ENCODE data around the gene CDK6.

DNA sequence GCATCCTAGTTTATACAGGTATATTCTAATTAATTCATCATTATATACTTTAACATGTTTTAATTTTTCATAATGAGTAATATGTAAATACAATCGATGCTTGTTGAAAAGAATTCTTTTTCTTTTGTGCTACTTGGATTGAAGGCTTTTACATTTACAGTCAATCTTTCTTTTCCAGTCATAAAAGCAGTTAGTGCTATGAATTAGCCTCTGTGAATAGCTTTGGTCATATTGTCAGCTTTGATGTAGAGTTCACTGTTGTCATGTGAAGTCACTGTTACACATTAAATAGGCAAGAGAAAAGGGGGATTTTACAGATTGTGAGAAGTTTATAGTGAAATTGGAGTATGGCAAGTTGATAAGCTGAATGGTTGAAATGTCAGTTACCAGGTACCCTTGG is 142.9 kb downstream of the CDK6 start:
- TF ChIP-seq, protein P1, sequence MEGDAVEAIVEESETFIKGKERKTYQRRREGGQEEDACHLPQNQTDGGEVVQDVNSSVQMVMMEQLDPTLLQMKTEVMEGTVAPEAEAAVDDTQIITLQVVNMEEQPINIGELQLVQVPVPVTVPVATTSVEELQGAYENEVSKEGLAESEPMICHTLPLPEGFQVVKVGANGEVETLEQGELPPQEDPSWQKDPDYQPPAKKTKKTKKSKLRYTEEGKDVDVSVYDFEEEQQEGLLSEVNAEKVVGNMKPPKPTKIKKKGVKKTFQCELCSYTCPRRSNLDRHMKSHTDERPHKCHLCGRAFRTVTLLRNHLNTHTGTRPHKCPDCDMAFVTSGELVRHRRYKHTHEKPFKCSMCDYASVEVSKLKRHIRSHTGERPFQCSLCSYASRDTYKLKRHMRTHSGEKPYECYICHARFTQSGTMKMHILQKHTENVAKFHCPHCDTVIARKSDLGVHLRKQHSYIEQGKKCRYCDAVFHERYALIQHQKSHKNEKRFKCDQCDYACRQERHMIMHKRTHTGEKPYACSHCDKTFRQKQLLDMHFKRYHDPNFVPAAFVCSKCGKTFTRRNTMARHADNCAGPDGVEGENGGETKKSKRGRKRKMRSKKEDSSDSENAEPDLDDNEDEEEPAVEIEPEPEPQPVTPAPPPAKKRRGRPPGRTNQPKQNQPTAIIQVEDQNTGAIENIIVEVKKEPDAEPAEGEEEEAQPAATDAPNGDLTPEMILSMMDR (IDR thresholded peaks at IDR 0.05; ENCODE audit: low read depth, low read length, missing input control) = no peak
- no peak for TF ChIP-seq HNF4G (IDR thresholded peaks at IDR 0.05)

All from liver (tissue), 3 donors.